Measurements from ENCODE around the gene GATB.

DNA sequence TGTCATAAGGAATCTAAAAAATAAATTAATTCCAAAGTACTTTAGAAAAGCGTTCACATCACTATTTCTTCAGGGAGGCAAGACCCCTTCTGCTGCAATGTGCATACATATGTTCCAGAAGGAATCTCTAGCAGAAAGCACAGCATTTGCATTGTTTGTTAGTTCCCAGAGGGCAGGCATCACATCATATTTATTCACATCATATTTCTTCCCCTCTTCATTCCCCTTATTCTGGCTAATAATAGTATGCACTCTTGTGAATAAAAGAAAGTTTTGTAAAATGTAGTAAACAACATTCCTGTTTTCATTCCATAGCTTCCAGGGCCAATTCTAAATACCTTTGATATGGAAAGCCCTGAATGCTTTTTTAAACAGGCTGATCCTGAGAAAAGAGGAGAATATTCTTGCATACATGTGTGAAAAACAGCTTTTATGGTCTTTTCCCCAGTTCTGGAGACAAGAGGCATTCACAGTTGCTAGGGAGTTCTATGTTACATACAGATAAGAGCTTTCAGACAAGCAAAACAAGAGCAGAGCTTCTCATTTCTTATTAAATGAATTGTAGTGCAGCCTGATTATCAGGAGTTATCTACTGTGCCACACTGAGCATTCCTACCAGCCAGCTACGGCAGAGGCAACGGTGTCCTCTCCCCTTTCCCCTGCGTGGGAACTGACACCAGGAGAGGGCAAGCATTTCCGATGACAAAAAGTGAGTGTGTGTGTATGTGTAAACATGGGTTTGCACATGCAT is 15.2 kb downstream of the GATB start:
- no peak for TF ChIP-seq POLR2A (IDR thresholded peaks at IDR 0.05)
- no peak for TF ChIP-seq CTCF (IDR thresholded peaks at IDR 0.05)
- no peak for TF ChIP-seq POLR2AphosphoS5 (IDR thresholded peaks at IDR 0.05)
- TF ChIP-seq EP300 (IDR thresholded peaks at IDR 0.05): no peak
